ENCODE results near the gene MPST.

The MPST gene

GRCh38 chr22:37024339-37025157 is 5.0 kb downstream of the MPST start:
- TF ChIP-seq CTCF (conservative IDR thresholded peaks at IDR 0.05): no peak
- no peak for TF ChIP-seq ZFX (IDR thresholded peaks at IDR 0.05)

DNA sequence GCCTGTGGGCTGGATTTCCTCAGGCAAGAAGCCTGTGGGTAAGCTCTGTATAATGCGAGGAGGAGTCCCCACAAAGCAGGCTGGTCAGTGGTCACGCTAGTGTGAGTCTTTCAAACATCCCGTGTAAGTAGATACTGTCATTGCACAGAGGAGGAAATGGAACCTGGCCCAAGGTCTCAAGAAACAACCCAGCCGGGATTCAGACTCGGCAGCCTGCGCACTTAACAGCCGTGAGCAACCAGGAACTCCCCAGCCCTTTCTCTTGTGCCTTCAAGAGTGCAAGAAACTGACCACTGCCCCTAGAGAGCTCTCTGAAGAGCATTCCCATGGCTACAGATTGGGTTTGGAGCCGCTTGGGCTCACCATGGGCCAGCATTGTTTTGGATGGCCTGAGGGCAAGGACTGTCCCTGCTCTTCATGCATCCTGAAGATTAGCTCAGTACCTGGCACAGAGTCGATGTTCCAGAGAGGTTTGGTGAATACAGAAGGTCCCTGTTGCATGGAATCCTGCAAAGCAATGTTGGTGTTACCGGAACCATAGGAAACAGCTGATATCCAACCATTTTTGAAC is 6.0 kb downstream of the MPST start:
- TF ChIP-seq CTCF (conservative IDR thresholded peaks at IDR 0.05): no peak
- no peak for TF ChIP-seq ZFX (IDR thresholded peaks at IDR 0.05)
- H3K27ac ChIP-seq: no peak overlapping the region

More at GRCh38 chr22:37024339-37025157, 5.0 kb downstream of the MPST start:
- no peak overlapping the region for H3K27ac ChIP-seq

DNA sequence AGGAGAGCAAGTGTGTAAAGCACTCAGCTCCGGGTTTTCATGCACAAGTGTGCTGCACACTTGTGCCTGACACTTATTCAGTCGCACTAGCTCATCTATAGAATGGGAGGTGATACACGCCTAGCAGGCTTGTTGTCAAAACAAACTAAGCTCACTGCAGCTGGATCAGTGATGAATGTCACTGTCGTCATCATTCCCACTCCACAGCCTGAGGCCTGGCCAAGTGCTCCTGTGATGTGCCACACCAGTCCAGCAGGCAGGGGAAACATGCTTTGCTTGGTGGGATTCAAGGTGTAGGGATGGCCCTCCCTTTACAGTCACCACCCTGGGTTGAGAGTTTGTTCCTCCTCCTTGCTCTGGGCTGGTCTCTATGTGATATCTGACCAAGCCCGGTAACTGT is 6.8 kb downstream of the MPST start:
- TF ChIP-seq ZFX (IDR thresholded peaks at IDR 0.05) (no peak), CTCF (conservative IDR thresholded peaks at IDR 0.05) (no peak)
- no peak overlapping the region for H3K27ac ChIP-seq

DNA sequence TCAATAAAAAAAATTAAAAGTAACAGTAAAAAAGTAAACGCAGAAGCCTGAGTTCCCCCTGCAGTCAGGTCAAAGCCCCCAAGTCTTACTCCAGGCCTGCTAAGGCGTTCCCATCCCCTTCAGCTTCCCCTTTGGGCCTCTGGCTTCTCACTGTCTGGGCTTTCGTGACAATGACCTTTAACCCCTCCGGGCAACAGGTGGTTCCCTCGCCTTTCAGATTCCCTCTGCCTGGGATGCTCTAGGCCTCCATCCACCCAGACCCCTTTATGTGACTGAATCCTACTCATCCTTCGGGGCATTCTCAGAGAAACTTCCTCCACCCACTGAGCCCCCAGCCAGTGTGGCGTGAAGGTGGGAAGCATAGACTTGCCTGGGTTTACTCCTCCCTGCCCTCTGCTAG is 8.0 kb downstream of the MPST start:
- TF ChIP-seq CTCF (conservative IDR thresholded peaks at IDR 0.05): no peak
- no peak for TF ChIP-seq ZFX (IDR thresholded peaks at IDR 0.05)
- no peak overlapping the region for H3K27ac ChIP-seq

DNA sequence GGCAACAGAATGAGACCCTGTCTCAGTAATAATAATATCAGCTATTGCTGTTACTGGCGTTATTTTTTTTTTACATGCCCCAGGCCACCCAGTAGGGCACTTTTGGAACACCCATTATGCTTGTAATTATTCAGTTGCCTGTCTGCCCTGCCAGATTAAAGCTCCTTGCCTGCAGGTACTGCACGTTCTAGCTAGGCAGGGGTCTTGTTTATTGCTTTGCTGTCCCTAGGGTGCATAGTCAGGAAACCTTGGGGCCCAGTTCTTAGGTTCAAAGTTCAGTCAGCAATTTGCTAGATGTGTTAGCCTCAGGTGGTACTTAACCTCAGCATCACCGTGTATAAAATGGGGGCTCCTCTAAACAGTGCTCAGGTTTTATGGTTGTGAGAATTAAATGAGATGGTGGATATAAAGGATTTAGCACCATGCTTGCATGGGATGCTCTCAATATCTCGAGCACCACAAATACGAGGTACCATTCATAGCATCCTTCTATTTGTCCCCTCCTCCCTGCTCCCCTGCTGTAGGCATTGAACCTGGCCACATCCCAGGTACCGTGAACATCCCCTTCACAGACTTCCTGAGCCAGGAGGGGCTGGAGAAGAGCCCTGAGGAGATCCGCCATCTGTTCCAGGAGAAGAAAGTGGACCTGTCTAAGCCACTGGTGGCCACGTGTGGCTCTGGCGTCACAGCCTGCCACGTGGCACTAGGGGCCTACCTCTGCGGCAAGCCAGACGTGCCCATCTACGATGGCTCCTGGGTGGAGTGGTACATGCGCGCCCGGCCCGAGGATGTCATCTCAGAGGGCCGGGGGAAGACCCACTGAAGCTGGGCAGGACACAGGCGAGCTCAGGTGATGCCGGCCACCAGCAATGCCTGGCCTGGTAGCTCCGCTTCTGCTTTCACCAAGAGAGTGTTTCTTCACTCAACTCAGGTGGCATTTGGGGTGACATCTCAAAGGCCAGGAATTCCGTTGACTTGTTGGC is 9.4 kb downstream of the MPST start:
- H3K27ac ChIP-seq: no peak overlapping the region
- TF ChIP-seq CTCF (conservative IDR thresholded peaks at IDR 0.05) (no peak), ZFX (IDR thresholded peaks at IDR 0.05) (no peak)

GRCh38 chr22:37030560-37031281 is 11.2 kb downstream of the MPST start:
- no peak overlapping the region for H3K27ac ChIP-seq
- TF ChIP-seq CTCF (conservative IDR thresholded peaks at IDR 0.05) (no peak), ZFX (IDR thresholded peaks at IDR 0.05) (no peak)
